ENCODE results near the gene KCNG2.

Gene KCNG2

DNA sequence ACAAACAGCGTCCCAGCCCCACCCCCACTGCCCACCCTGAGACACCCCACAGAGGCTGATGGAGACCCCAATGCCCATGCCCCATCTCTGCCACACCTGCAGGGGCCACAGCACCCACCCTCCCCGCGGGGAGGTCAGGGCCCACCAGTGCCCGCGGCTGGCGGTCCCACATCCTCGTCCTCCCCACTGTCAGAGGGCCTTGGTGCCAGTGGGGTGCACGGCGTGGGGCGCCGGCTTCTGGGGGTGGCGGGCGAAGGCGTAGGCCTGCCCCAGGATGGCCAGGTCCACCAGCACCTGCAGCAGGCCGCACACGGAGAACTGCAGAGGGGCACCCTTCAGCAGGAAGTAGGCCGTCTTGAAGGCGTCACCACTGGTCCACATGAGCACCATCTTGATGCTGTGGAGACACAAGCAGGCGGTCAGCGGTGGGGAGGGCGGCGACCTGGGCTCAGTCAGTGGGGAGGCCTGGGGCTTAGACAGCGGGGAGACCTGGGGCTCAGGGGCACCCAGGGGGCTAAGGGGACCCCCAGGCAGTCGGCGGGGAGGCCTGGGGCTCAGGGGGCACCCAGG lies 106.1 kb downstream of the KCNG2 start:
- no peaks in the 10 kb centered on the region for H3K4me1 ChIP-seq (ENCODE audit: insufficient read depth, low read length, severe bottlenecking)
- no peaks in the 10 kb centered on the region for H3K79me2 ChIP-seq (ENCODE audit: insufficient read depth, low read length)
- H3K27me3 ChIP-seq (ENCODE audit: insufficient read depth, low read length) = no peaks in the 10 kb centered on the region
- no peaks in the 10 kb centered on the region for H4K20me1 ChIP-seq (ENCODE audit: insufficient read depth, low read length)
- no peak overlapping the region for H3K27ac ChIP-seq (ENCODE audit: low read depth, low read length, poor library complexity, severe bottlenecking)
- no peaks in the 10 kb centered on the region for H3K9me2 ChIP-seq (ENCODE audit: low read depth, low read length)
- no peak overlapping the region for H3K9ac ChIP-seq (ENCODE audit: low read length)
- H3K36me3 ChIP-seq (ENCODE audit: insufficient read depth, low read length) = peaks cover 8% of the 10 kb centered on the region; the same call in 1 of the 2 replicates
- H3F3A ChIP-seq (ENCODE audit: insufficient read depth, low read length) = no peaks in the 10 kb centered on the region
- H2AFZ ChIP-seq (ENCODE audit: low read length) = no peak overlapping the region
- H3K4me2 ChIP-seq (ENCODE audit: low read length) = no peak overlapping the region
- no peak for TF ChIP-seq EZH2 (IDR thresholded peaks at IDR 0.05; ENCODE audit: borderline replicate concordance, low read length)
- TF ChIP-seq, protein P1, sequence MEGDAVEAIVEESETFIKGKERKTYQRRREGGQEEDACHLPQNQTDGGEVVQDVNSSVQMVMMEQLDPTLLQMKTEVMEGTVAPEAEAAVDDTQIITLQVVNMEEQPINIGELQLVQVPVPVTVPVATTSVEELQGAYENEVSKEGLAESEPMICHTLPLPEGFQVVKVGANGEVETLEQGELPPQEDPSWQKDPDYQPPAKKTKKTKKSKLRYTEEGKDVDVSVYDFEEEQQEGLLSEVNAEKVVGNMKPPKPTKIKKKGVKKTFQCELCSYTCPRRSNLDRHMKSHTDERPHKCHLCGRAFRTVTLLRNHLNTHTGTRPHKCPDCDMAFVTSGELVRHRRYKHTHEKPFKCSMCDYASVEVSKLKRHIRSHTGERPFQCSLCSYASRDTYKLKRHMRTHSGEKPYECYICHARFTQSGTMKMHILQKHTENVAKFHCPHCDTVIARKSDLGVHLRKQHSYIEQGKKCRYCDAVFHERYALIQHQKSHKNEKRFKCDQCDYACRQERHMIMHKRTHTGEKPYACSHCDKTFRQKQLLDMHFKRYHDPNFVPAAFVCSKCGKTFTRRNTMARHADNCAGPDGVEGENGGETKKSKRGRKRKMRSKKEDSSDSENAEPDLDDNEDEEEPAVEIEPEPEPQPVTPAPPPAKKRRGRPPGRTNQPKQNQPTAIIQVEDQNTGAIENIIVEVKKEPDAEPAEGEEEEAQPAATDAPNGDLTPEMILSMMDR (IDR thresholded peaks at IDR 0.05; ENCODE audit: low read length) = no peak
- no peak overlapping the region for H3K4me3 ChIP-seq (ENCODE audit: low read depth, low read length, poor library complexity, severe bottlenecking)
- no peaks in the 10 kb centered on the region for H3K9me3 ChIP-seq (ENCODE audit: low read length)

- no peak for TF ChIP-seq EZH2 (IDR thresholded peaks at IDR 0.05; ENCODE audit: borderline replicate concordance, low read length)
- TF ChIP-seq, protein P1 (IDR thresholded peaks at IDR 0.05; ENCODE audit: low read length) = no peak
- Histone ChIP-seq H3K9me3 (ENCODE audit: low read length) (no peaks in the 10 kb centered on the region), H3K79me2 (ENCODE audit: insufficient read depth, low read length) (no peaks in the 10 kb centered on the region), H4K20me1 (ENCODE audit: insufficient read depth, low read length) (no peaks in the 10 kb centered on the region), H3K4me2 (ENCODE audit: low read length) (no peak overlapping the region), H3K9ac (ENCODE audit: low read length) (no peak overlapping the region), H3K36me3 (ENCODE audit: insufficient read depth, low read length) (peaks cover 8% of the 10 kb centered on the region; the same call in 1 of the 2 replicates), H3K4me3 (ENCODE audit: low read depth, low read length, poor library complexity, severe bottlenecking) (no peak overlapping the region), H2AFZ (ENCODE audit: low read length) (no peak overlapping the region), H3K27me3 (ENCODE audit: insufficient read depth, low read length) (no peaks in the 10 kb centered on the region), H3F3A (ENCODE audit: insufficient read depth, low read length) (no peaks in the 10 kb centered on the region), H3K9me2 (ENCODE audit: low read depth, low read length) (no peaks in the 10 kb centered on the region), H3K27ac (ENCODE audit: low read depth, low read length, poor library complexity, severe bottlenecking) (no peak overlapping the region), H3K4me1 (ENCODE audit: insufficient read depth, low read length, severe bottlenecking) (no peaks in the 10 kb centered on the region)
Observed at GRCh38 chr18:79904357-79905147, 106.8 kb downstream of the KCNG2 start.

DNA sequence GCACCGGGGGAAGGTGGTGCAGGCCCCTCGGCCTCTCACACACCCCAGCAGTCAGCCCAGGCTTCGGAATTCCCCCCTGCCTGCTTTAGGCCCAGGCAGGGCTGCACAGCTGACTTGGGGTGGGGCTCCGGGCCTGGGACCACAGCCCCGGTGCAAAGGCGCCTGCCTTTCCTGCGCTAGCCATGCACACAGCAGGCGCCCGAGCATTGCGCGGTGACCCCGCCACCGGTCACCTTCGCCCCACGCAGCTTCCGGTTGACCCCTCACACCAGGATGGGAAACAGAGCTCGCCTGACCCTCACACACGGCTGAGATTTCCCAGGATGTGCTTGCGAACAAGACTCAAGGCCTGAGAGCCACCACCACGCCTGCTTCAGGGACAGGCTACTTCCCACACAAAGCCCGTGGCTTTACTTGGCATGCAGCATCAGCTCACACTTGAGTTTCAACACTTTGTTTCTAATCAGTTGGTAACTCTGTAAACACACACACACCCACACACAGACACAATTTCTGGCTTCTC lies 107.7 kb downstream of the KCNG2 start:
- H3F3A ChIP-seq (ENCODE audit: insufficient read depth, low read length) = no peaks in the 10 kb centered on the region
- no peak overlapping the region for H3K4me3 ChIP-seq (ENCODE audit: low read depth, low read length, poor library complexity, severe bottlenecking)
- H3K9me2 ChIP-seq (ENCODE audit: low read depth, low read length) = no peaks in the 10 kb centered on the region
- no peak overlapping the region for H3K9ac ChIP-seq (ENCODE audit: low read length)
- no peaks in the 10 kb centered on the region for H3K4me1 ChIP-seq (ENCODE audit: insufficient read depth, low read length, severe bottlenecking)
- TF ChIP-seq, protein P1 (IDR thresholded peaks at IDR 0.05; ENCODE audit: low read length) = no peak
- no peak for TF ChIP-seq EZH2 (IDR thresholded peaks at IDR 0.05; ENCODE audit: borderline replicate concordance, low read length)
- H3K27ac ChIP-seq (ENCODE audit: low read depth, low read length, poor library complexity, severe bottlenecking) = no peak overlapping the region
- no peaks in the 10 kb centered on the region for H3K9me3 ChIP-seq (ENCODE audit: low read length)
- no peaks in the 10 kb centered on the region for H3K27me3 ChIP-seq (ENCODE audit: insufficient read depth, low read length)
- H3K36me3 ChIP-seq (ENCODE audit: insufficient read depth, low read length) = peaks cover 8% of the 10 kb centered on the region; the same call in 1 of the 2 replicates
- no peak overlapping the region for H2AFZ ChIP-seq (ENCODE audit: low read length)
- no peaks in the 10 kb centered on the region for H3K79me2 ChIP-seq (ENCODE audit: insufficient read depth, low read length)
- H4K20me1 ChIP-seq (ENCODE audit: insufficient read depth, low read length) = no peaks in the 10 kb centered on the region
- no peak overlapping the region for H3K4me2 ChIP-seq (ENCODE audit: low read length)
